Measurements from ENCODE around the gene CCDC182.

Gene CCDC182

DNA sequence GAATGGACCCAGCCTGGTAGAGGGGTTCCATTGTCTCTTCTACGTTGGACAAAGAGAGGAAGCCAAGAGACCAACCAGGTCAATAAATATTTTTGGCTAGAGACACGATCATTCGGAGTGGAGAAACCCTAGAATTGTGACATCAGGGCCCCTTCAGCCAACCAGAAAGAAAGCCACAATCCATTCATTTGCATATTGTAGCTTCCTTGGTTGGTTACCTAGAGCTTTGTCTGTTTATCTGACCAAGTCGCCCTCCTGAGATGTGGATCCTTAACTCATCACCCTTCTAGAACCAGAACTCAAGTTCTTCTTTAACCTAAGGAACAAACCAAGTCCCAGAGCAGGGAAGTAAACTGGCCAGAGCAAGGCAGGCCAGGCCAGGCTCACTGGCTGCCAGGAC is at the start of gene CCDC182:
CCDC182 (minus strand) TSS at position 58 of the 400 bp plus-strand sequence; CDS start at position 31, 27 bp downstream.
- no peaks in the 10 kb centered on the region for H3K79me2 ChIP-seq (ENCODE audit: insufficient read depth, low read depth)
- peaks cover 2% of the 10 kb centered on the region for H3K4me1 ChIP-seq (ENCODE audit: low read depth, poor library complexity, severe bottlenecking)
- no peak within 1 kb of the TSS for H3K9ac ChIP-seq
- H3K4me2 ChIP-seq, result no peak within 1 kb of the TSS
- H3K27me3 ChIP-seq (ENCODE audit: insufficient read depth, low read depth), result no peaks in the 10 kb centered on the region
- H2AFZ ChIP-seq (ENCODE audit: low read depth), result no peak within 1 kb of the TSS
- no peaks in the 10 kb centered on the region for H3K36me3 ChIP-seq (ENCODE audit: insufficient read depth)
- H3K27ac ChIP-seq, result no peak within 1 kb of the TSS
- no peak within 1 kb of the TSS for H3K4me3 ChIP-seq (IDR thresholded peaks at IDR 0.05; ENCODE audit: insufficient read depth, low read depth, low read length)
- no peaks in the 10 kb centered on the region for H4K20me1 ChIP-seq (ENCODE audit: insufficient read depth)
- TF ChIP-seq, protein P1, sequence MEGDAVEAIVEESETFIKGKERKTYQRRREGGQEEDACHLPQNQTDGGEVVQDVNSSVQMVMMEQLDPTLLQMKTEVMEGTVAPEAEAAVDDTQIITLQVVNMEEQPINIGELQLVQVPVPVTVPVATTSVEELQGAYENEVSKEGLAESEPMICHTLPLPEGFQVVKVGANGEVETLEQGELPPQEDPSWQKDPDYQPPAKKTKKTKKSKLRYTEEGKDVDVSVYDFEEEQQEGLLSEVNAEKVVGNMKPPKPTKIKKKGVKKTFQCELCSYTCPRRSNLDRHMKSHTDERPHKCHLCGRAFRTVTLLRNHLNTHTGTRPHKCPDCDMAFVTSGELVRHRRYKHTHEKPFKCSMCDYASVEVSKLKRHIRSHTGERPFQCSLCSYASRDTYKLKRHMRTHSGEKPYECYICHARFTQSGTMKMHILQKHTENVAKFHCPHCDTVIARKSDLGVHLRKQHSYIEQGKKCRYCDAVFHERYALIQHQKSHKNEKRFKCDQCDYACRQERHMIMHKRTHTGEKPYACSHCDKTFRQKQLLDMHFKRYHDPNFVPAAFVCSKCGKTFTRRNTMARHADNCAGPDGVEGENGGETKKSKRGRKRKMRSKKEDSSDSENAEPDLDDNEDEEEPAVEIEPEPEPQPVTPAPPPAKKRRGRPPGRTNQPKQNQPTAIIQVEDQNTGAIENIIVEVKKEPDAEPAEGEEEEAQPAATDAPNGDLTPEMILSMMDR (conservative IDR thresholded peaks at IDR 0.05; ENCODE audit: low read depth, low read length), result no peak

GRCh38 chr17:57794841-57795240 is 49.7 kb upstream of the CCDC182 start:
- Histone ChIP-seq H3K36me3 (ENCODE audit: insufficient read depth) (no peaks in the 10 kb centered on the region), H3K9ac (no peak overlapping the region), H3K27me3 (ENCODE audit: insufficient read depth, low read depth) (no peaks in the 10 kb centered on the region), H3K4me2 (no peak overlapping the region), H3K4me3 (IDR thresholded peaks at IDR 0.05; ENCODE audit: insufficient read depth, low read depth, low read length) (no peak overlapping the region), H4K20me1 (ENCODE audit: insufficient read depth) (no peaks in the 10 kb centered on the region), H3K79me2 (ENCODE audit: insufficient read depth, low read depth) (no peaks in the 10 kb centered on the region), H3K4me1 (ENCODE audit: low read depth, poor library complexity, severe bottlenecking) (no peaks in the 10 kb centered on the region), H3K27ac (no peak overlapping the region), H2AFZ (ENCODE audit: low read depth) (no peak overlapping the region)
- TF ChIP-seq, protein P1 (conservative IDR thresholded peaks at IDR 0.05; ENCODE audit: low read depth, low read length), result no peak

GRCh38 chr17:57788725-57789124 is 43.6 kb upstream of the CCDC182 start:
- Histone ChIP-seq H4K20me1 (ENCODE audit: insufficient read depth) (no peaks in the 10 kb centered on the region), H3K36me3 (ENCODE audit: insufficient read depth) (no peaks in the 10 kb centered on the region), H2AFZ (ENCODE audit: low read depth) (no peak overlapping the region), H3K27ac (no peak overlapping the region), H3K9ac (no peak overlapping the region), H3K4me3 (IDR thresholded peaks at IDR 0.05; ENCODE audit: insufficient read depth, low read depth, low read length) (no peak overlapping the region), H3K27me3 (ENCODE audit: insufficient read depth, low read depth) (no peaks in the 10 kb centered on the region), H3K79me2 (ENCODE audit: insufficient read depth, low read depth) (no peaks in the 10 kb centered on the region), H3K4me2 (no peak overlapping the region), H3K4me1 (ENCODE audit: low read depth, poor library complexity, severe bottlenecking) (no peaks in the 10 kb centered on the region)
- TF ChIP-seq, protein P1 (conservative IDR thresholded peaks at IDR 0.05; ENCODE audit: low read depth, low read length), result no peak

DNA sequence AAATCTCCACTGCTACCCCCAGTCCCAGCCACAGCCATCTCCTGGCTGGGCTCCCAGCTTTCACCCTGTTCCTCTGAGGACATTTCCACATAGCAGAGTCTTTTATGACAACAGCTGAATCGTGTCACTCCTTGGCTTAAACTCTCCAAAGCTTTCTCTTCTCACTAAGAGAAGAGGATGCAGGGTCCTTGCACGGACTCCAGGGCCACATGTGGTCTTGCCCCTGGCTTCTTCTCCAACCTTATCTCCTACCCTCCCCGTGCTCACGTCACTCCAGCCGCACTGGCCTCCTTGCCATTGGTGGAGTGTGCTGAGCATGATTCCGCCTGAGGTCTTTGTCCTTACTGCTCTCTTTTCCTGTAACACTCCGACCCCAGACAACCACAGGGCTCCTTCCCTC is 39.9 kb upstream of the CCDC182 start:
- Histone ChIP-seq H4K20me1 (ENCODE audit: insufficient read depth) (no peaks in the 10 kb centered on the region), H3K9ac (no peak overlapping the region), H3K4me2 (no peak overlapping the region), H3K36me3 (ENCODE audit: insufficient read depth) (no peaks in the 10 kb centered on the region), H3K79me2 (ENCODE audit: insufficient read depth, low read depth) (no peaks in the 10 kb centered on the region), H3K27me3 (ENCODE audit: insufficient read depth, low read depth) (no peaks in the 10 kb centered on the region), H3K27ac (no peak overlapping the region), H3K4me1 (ENCODE audit: low read depth, poor library complexity, severe bottlenecking) (peaks cover 3% of the 10 kb centered on the region), H2AFZ (ENCODE audit: low read depth) (no peak overlapping the region), H3K4me3 (IDR thresholded peaks at IDR 0.05; ENCODE audit: insufficient read depth, low read depth, low read length) (no peak overlapping the region)
- TF ChIP-seq, protein P1 (conservative IDR thresholded peaks at IDR 0.05; ENCODE audit: low read depth, low read length), result no peak

All from KMS-11 (cell line).